Transverse colon (tissue), 4 donors: ENCODE results near the gene SSRP1. TPM values are rescaled to one million over a fixed set of nuclear protein-coding genes. Genes with fewer than 3 reads are reported as not detected.

ENCODE experiments used
- DNase-seq: peaks from one replicate; pipeline ENCODE4 v3.0.0-alpha.2; 2019
- H3K27ac ChIP-seq, 4 donors: fragments of 200-600 bp; sonication (generic); 2 replicates each; pipeline ENCODE4 v1.5.1; 2016 to 2018; ENCODE audit warnings: inconsistent platforms in 4 of 4
- H3K27me3 ChIP-seq: fragments of 200-600 bp; sonication (generic); 2 replicates; pipeline ENCODE4 v1.5.1; 2017; ENCODE audit warnings: inconsistent platforms
- H3K36me3 ChIP-seq, 4 donors: fragments of 200-600 bp; sonication (generic); 2 replicates each; pipeline ENCODE4 v1.5.1; 2017 to 2019; ENCODE audit warnings: inconsistent platforms in 4 of 4
- H3K4me1 ChIP-seq, 4 donors: fragments of 200-600 bp; sonication (generic); 2 replicates each; pipeline ENCODE4 v1.5.1; 2017 to 2020; ENCODE audit warnings: inconsistent platforms in 4 of 4
- H3K4me3 ChIP-seq, 4 donors: fragments of 200-600 bp; sonication (generic); 1 replicate in 1 of 4; 2 replicates in 3 of 4; pipeline versions ENCODE4 v1.5.1 to v1.6.1; 2017 to 2019; ENCODE audit warnings: inconsistent platforms in 4 of 4
- H3K9me3 ChIP-seq, 2 donors: fragments of 200-600 bp; sonication (generic); 2 replicates each; pipeline ENCODE4 v1.5.1; 2017 to 2019; ENCODE audit warnings: inconsistent platforms in 2 of 2
- EP300 ChIP-seq: sonication (generic); formaldehyde crosslinking; IDR thresholded peaks from one replicate; pipeline ENCODE4 v1.6.1; 2017; ENCODE audit warnings: antibody characterized with exemption, low read depth
- POLR2A ChIP-seq: fragments of 450-650 bp; IDR thresholded peaks from one replicate; pipeline ENCODE4 v1.6.1; 2016; ENCODE audit warnings: antibody characterized with exemption, mild to moderate bottlenecking, moderate library complexity
- POLR2AphosphoS5 ChIP-seq, 3 donors: sonication (generic); formaldehyde crosslinking; IDR thresholded peaks; one replicate each; pipeline ENCODE4 v1.6.1; 2016; ENCODE audit warnings: antibody characterized with exemption in 3 of 3
- WGBS, 2 donors: methylation state at CpG; one replicate each; pipeline ENCODE4 v1.1.5; 2018; ENCODE audit warnings: low coverage in 1 of 2; 5-methylcytosine and 5-hydroxymethylcytosine counted together
- in situ Hi-C, 4 donors: fragments of 200-750 bp; cut with MboI; loops; one replicate each; pipeline versions ENCODE4 v1.15.0 to v1.15.1; 2017; ENCODE audit warnings: low sequenced_read_pairs in 3 of 4, low pct_ligation_motif_present in 1 of 4, low pct_unique_long_range_greater_than_20kb in 1 of 4
- intact Hi-C: fragments of 100-400 bp; cut with DNase I; formaldehyde crosslinking; loops from one replicate; pipeline ENCODE4 v1.15.1; 2023; ENCODE audit warnings: low total_unique reads
- total RNA-seq, 4 donors: library from RNA; depleted of rRNA; stranded (reverse); fragments of >200 nt; gene quantifications; one replicate each; pipeline ENCODE4 v1.1.0, GENCODE V29; 2016
- TF ChIP-seq, protein P1 (sequence below), 5 experiments: fragments of 200-600 bp in 3 of 5; fragments of 450-650 bp in 2 of 5; sonication (generic) in 3 of 5; IDR thresholded peaks; 1 replicate in 2 of 5; 2 replicates in 3 of 5; pipeline ENCODE4 v1.5.1; 2016 to 2017; ENCODE audit warnings: antibody characterized with exemption in 5 of 5, inconsistent platforms in 3 of 5, mild to moderate bottlenecking in 2 of 5, moderate library complexity in 1 of 5

SSRP1 gene
- total RNA-seq, 4 donors from 2014 or later: 32.0 to 59.4 (median 45.5) TPM

DNA sequence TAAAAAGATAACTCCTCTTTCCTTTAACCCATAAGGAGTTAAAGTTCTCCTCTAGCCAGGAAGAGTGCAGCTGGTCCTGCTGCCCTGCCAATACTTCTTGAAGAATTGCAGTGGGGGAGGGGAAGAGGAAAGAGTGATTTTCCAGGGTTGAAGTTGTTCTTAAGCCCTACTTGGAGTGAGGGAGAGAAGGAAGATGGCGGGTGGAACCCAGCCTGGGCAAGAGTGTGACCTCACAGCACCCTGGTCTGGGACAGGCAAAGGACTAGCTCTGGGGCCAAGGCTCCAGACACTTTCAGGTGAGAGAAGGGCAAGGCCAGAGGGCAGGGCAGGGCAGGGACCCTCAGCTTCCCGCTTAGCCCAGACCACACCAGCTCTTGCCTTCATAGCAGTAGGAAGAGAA is 17.5 kb downstream of the SSRP1 start:
- intact Hi-C loops (no loop called here), in situ Hi-C loops (no loop called here)
- Histone ChIP-seq H3K4me3 (no peak overlapping the region), H3K4me1 (peaks cover 17 to 69% (median 45%) of the 10 kb centered on the region in 4 donors), H3K27ac (peak overlapping the region; percentile 46 to 57 (median 53)), H3K9me3 (no peaks in the 10 kb centered on the region), H3K36me3 (peaks cover 0 to 20% (median 7%) of the 10 kb centered on the region in 4 donors), H3K27me3 (no peaks in the 10 kb centered on the region)
- TF ChIP-seq POLR2AphosphoS5 (IDR thresholded peaks at IDR 0.05): peak in 2 of 3 donors; percentile 23 to 27
- TF ChIP-seq, protein P1, sequence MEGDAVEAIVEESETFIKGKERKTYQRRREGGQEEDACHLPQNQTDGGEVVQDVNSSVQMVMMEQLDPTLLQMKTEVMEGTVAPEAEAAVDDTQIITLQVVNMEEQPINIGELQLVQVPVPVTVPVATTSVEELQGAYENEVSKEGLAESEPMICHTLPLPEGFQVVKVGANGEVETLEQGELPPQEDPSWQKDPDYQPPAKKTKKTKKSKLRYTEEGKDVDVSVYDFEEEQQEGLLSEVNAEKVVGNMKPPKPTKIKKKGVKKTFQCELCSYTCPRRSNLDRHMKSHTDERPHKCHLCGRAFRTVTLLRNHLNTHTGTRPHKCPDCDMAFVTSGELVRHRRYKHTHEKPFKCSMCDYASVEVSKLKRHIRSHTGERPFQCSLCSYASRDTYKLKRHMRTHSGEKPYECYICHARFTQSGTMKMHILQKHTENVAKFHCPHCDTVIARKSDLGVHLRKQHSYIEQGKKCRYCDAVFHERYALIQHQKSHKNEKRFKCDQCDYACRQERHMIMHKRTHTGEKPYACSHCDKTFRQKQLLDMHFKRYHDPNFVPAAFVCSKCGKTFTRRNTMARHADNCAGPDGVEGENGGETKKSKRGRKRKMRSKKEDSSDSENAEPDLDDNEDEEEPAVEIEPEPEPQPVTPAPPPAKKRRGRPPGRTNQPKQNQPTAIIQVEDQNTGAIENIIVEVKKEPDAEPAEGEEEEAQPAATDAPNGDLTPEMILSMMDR (IDR thresholded peaks at IDR 0.05): no peak
- 58% methylated on average over 2 of the region's 2 CpGs; no CpG with 5 or more reads in 1 of the 2 donors for WGBS, 2 donors
- no peak for DNase-seq

DNA sequence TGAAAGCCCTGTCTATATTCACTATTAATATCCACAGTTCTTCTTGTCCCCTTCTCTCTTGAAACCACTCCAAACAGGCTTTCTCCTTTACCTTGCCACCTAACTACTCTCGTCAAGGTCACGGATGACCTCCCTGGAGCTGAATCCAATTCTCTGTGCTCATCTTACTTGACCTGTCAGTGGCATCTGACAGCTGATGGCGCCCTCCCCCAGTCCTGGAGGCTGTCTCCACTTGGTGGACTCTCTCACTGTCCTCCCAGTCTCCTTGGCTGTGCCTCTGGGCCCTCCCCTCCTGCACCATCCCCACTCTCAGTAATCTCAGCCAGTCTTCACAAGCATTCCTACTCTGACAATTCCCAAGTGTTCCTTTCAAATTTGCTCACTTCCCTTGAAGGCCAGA is 19.7 kb downstream of the SSRP1 start:
- intact Hi-C loops: no loop called here
- Histone ChIP-seq H3K9me3 (no peaks in the 10 kb centered on the region), H3K4me3 (no peak overlapping the region), H3K27ac (peak overlapping the region in 3 of 4 donors; percentile 17 to 36 (median 20)), H3K36me3 (peaks cover 0 to 20% (median 7%) of the 10 kb centered on the region in 4 donors), H3K27me3 (no peaks in the 10 kb centered on the region), H3K4me1 (peaks cover 17 to 68% (median 43%) of the 10 kb centered on the region in 4 donors)
- in situ Hi-C loops: no loop called here
- DNase-seq: no peak
- no peak for TF ChIP-seq EP300
- no peak for TF ChIP-seq POLR2A
- no peak for TF ChIP-seq POLR2AphosphoS5 (IDR thresholded peaks at IDR 0.05)
- TF ChIP-seq, protein P1 (IDR thresholded peaks at IDR 0.05): no peak
- WGBS, 2 donors: 66 to 86% methylated on average over 2 to 3 of the region's 3 CpGs

GRCh38 chr11:57315491-57315890 is 20.2 kb downstream of the SSRP1 start:
- WGBS, 2 donors: 54 to 58% methylated on average over 2 to 8 of the region's 8 CpGs
- Histone ChIP-seq H3K9me3 (no peaks in the 10 kb centered on the region), H3K4me1 (peaks cover 20 to 68% (median 44%) of the 10 kb centered on the region in 4 donors), H3K27me3 (no peaks in the 10 kb centered on the region), H3K27ac (peak overlapping the region in 3 of 4 donors; percentile 17 to 36 (median 20)), H3K36me3 (peaks cover 0 to 20% (median 7%) of the 10 kb centered on the region in 4 donors), H3K4me3 (no peak overlapping the region)
- peak; percentile 7 for DNase-seq
- intact Hi-C loops (no loop called here), in situ Hi-C loops (no loop called here)
- TF ChIP-seq EP300 (no peak), POLR2AphosphoS5 (IDR thresholded peaks at IDR 0.05) (no peak), POLR2A (no peak)
- TF ChIP-seq, protein P1 (IDR thresholded peaks at IDR 0.05): no peak

GRCh38 chr11:57314221-57314973 is 21.3 kb downstream of the SSRP1 start:
- DNase-seq: no peak
- no peak for TF ChIP-seq POLR2AphosphoS5 (IDR thresholded peaks at IDR 0.05)
- TF ChIP-seq POLR2A: no peak
- TF ChIP-seq, protein P1 (IDR thresholded peaks at IDR 0.05): no peak
- TF ChIP-seq EP300: no peak
- Histone ChIP-seq H3K27ac (no peak overlapping the region), H3K36me3 (peaks cover 0 to 22% (median 6%) of the 10 kb centered on the region in 4 donors), H3K27me3 (no peaks in the 10 kb centered on the region), H3K9me3 (no peaks in the 10 kb centered on the region), H3K4me3 (no peak overlapping the region), H3K4me1 (peaks cover 20 to 70% (median 49%) of the 10 kb centered on the region in 4 donors)
- WGBS, 2 donors: 84% methylated on average over 15 of the region's 15 CpGs; no CpG with 5 or more reads in 1 of the 2 donors
- intact Hi-C loops (no loop called here), in situ Hi-C loops (no loop called here)
